Activated CD8-positive, alpha-beta memory T cell treated with anti-CD3 and anti-CD28 coated beads, Interleukin-2, amount 50 U/mL, for 24 hours (primary cell): ENCODE results near the gene SFXN1.

Experiments used
- DNase-seq: peaks from one replicate; pipeline ENCODE4 v3.0.0-alpha.2; 2020; ENCODE audit errors: extremely low read depth

SFXN1 gene

GRCh38 chr5:175541264-175541663, 62.9 kb downstream of the SFXN1 start:
- DNase-seq, result no peak

- no peak for DNase-seq
These were observed 64.0 kb downstream of the SFXN1 start for GRCh38 chr5:175542232-175542965.

GRCh38 chr5:175542966-175543235, 64.5 kb downstream of the SFXN1 start:
- DNase-seq, result no peak

- no peak for DNase-seq
These were observed 65.8 kb downstream of the SFXN1 start for GRCh38 chr5:175544108-175544511.

- DNase-seq, result no peak
These were observed 66.2 kb downstream of the SFXN1 start for GRCh38 chr5:175544586-175544985.

- DNase-seq, result no peak
These were observed 69.5 kb downstream of the SFXN1 start for GRCh38 chr5:175547842-175548241.

GRCh38 chr5:175548626-175549311, 70.4 kb downstream of the SFXN1 start:
- no peak for DNase-seq

- no peak for DNase-seq
These were observed 71.9 kb downstream of the SFXN1 start for GRCh38 chr5:175550055-175550805.

GRCh38 chr5:175551266-175551665, 72.9 kb downstream of the SFXN1 start:
- DNase-seq, result no peak

- no peak for DNase-seq
These were observed 75.9 kb downstream of the SFXN1 start for GRCh38 chr5:175554296-175554695.

- DNase-seq, result no peak
These were observed 76.9 kb downstream of the SFXN1 start for GRCh38 chr5:175555168-175555785.

GRCh38 chr5:175556794-175557193, 78.4 kb downstream of the SFXN1 start:
- DNase-seq, result no peak

GRCh38 chr5:175557778-175558177, 79.4 kb downstream of the SFXN1 start:
- no peak for DNase-seq

- no peak for DNase-seq
These were observed 80.6 kb downstream of the SFXN1 start for GRCh38 chr5:175558801-175559480.

GRCh38 chr5:175560011-175560410, 81.7 kb downstream of the SFXN1 start:
- no peak for DNase-seq

GRCh38 chr5:175561085-175561484, 82.7 kb downstream of the SFXN1 start:
- no peak for DNase-seq

- DNase-seq, result no peak
These were observed 86.4 kb downstream of the SFXN1 start for GRCh38 chr5:175564716-175565115.

GRCh38 chr5:175566697-175567096, 88.3 kb downstream of the SFXN1 start:
- DNase-seq, result no peak

- no peak for DNase-seq
These were observed 89.6 kb downstream of the SFXN1 start for GRCh38 chr5:175567954-175568353.

- DNase-seq, result no peak
These were observed 91.3 kb downstream of the SFXN1 start for GRCh38 chr5:175569701-175570100.

- no peak for DNase-seq
These were observed 94.5 kb downstream of the SFXN1 start for GRCh38 chr5:175572886-175573285.
